ENCODE measurements around the gene GRB10.

DNA sequence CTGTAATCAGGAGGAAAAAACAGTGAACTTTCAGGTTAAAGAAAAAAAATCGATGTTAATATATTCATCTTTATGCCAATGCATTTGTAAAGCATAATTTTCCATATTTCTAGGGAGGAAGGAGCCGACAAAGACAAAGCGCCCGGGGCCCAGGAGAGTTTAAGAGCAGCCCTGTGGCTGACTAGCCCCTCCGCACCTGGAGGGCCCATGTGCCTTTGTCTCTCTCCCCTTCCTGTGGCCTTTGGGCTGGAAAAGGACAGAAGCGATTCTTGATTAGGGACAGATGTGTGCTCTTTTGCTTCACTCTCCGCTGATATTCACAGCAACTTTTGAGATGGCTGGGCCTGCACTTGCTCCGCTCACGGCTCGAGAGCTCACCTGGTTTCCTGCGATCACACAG is 240.6 kb downstream of the GRB10 start:
- TF ChIP-seq, protein P1, sequence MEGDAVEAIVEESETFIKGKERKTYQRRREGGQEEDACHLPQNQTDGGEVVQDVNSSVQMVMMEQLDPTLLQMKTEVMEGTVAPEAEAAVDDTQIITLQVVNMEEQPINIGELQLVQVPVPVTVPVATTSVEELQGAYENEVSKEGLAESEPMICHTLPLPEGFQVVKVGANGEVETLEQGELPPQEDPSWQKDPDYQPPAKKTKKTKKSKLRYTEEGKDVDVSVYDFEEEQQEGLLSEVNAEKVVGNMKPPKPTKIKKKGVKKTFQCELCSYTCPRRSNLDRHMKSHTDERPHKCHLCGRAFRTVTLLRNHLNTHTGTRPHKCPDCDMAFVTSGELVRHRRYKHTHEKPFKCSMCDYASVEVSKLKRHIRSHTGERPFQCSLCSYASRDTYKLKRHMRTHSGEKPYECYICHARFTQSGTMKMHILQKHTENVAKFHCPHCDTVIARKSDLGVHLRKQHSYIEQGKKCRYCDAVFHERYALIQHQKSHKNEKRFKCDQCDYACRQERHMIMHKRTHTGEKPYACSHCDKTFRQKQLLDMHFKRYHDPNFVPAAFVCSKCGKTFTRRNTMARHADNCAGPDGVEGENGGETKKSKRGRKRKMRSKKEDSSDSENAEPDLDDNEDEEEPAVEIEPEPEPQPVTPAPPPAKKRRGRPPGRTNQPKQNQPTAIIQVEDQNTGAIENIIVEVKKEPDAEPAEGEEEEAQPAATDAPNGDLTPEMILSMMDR (IDR thresholded peaks at IDR 0.05; ENCODE audit: borderline replicate concordance, extremely low read depth, low read length, poor library complexity, severe bottlenecking): no peak
- TF ChIP-seq EZH2 (IDR thresholded peaks at IDR 0.05; ENCODE audit: borderline replicate concordance, low read depth, low read length, severe bottlenecking): no peak
